H1 (cell line): ENCODE data around the gene MIF4GD. TPM values are rescaled to one million over a fixed set of nuclear protein-coding genes. Genes with fewer than 3 reads are reported as not detected.

Source experiments
- CTCF ChIA-PET: fragments of 300-600 bp; sonication (Branson Sonifier 250); formaldehyde crosslinking; loops from one replicate; lab custom pipeline; 2021; ENCODE audit not compliant: partially characterized antibody; lab: Charles Lee
- POLR2A ChIA-PET: fragments of 300-600 bp; sonication (Branson Sonifier 250); formaldehyde crosslinking; loops from one replicate; lab custom pipeline; 2021; ENCODE audit warnings: inconsistent platforms; ENCODE audit not compliant: partially characterized antibody; lab: Charles Lee
- DNase-seq, 2 experiments: peaks; one replicate each; pipeline versions ENCODE4 v3.0.0 to v3.0.0-alpha.2; 2010 to 2022; ENCODE audit warnings: low spot score in 2 of 2, low read depth in 1 of 2, mixed read lengths in 1 of 2
- FAIRE-seq: peaks from 2 replicates; lab custom pipeline; 2011; peaks lifted over from hg19 to GRCh38; lab: Jason Lieb, UNC
- H2AFZ ChIP-seq: 2 replicates; pipeline ENCODE4 v1.8.1; 2012; ENCODE audit warnings: low read length, inconsistent platforms
- H2AK5ac ChIP-seq: 2 replicates; pipeline ENCODE4 v1.6.1; 2013; ENCODE audit warnings: low read depth, low read length
- H2BK120ac ChIP-seq: replicated peaks from 2 replicates; pipeline ENCODE3; 2013; ENCODE audit warnings: low read depth, low read length, inconsistent platforms
- H2BK12ac ChIP-seq: 2 replicates; pipeline ENCODE4 v1.6.1; 2013; ENCODE audit warnings: low read depth, low read length
- H2BK15ac ChIP-seq: 2 replicates; pipeline ENCODE4 v1.6.1; 2013; ENCODE audit warnings: low read length
- H2BK20ac ChIP-seq: 2 replicates; pipeline ENCODE4 v1.6.1; 2013; ENCODE audit warnings: low read length
- H2BK5ac ChIP-seq: 2 replicates; pipeline ENCODE4 v1.6.1; 2013; ENCODE audit warnings: low read depth, low read length
- H3K14ac ChIP-seq: 2 replicates; pipeline ENCODE4 v1.6.1; 2013; ENCODE audit warnings: inconsistent platforms; ENCODE audit not compliant: insufficient read length
- H3K18ac ChIP-seq: 2 replicates; pipeline ENCODE4 v1.6.1; 2013; ENCODE audit warnings: low read length; ENCODE audit errors: extremely low read depth
- H3K23ac ChIP-seq: 2 replicates; pipeline ENCODE4 v1.6.1; 2013; ENCODE audit warnings: inconsistent platforms; ENCODE audit not compliant: insufficient read length
- H3K23me2 ChIP-seq: 2 replicates; pipeline ENCODE4 v1.6.1; 2013; ENCODE audit warnings: low read depth, low read length
- H3K27ac ChIP-seq: 2 replicates; pipeline ENCODE4 v1.6.1; 2011; ENCODE audit warnings: low read depth, low read length, inconsistent platforms
- H3K27me3 ChIP-seq, 4 experiments: replicated peaks in 1 of 4; 1 replicate in 1 of 4; 2 replicates in 3 of 4; pipeline versions ENCODE4 v1.6.1 to v1.8.1; 2011 to 2013; ENCODE audit warnings: low read length in 3 of 4, mild to moderate bottlenecking in 3 of 4, inconsistent platforms in 2 of 4, mixed read lengths in 2 of 4, moderate library complexity in 1 of 4; ENCODE audit not compliant: control insufficient read depth in 3 of 4, insufficient read depth in 3 of 4; ENCODE audit errors: extremely low read depth in 1 of 4
- H3K36me3 ChIP-seq, 4 experiments: 2 replicates each; pipeline versions ENCODE4 v1.6.1 to v1.8.1; 2011 to 2013; ENCODE audit warnings: mild to moderate bottlenecking in 4 of 4, low read length in 3 of 4, moderate library complexity in 2 of 4, control low read depth in 1 of 4, inconsistent platforms in 1 of 4; ENCODE audit not compliant: insufficient read depth in 4 of 4, control insufficient read depth in 2 of 4
- H3K4ac ChIP-seq: replicated peaks from 2 replicates; pipeline ENCODE3; 2013; ENCODE audit warnings: low read length, low read depth, mixed read lengths, inconsistent platforms; ENCODE audit not compliant: insufficient read length
- H3K4me1 ChIP-seq, 4 experiments: replicated peaks in 1 of 4; 1 replicate in 1 of 4; 2 replicates in 3 of 4; pipeline versions ENCODE4 v1.6.1 to v1.8.1; 2011 to 2013; ENCODE audit warnings: low read length in 3 of 4, inconsistent platforms in 2 of 4, mixed read lengths in 1 of 4; ENCODE audit not compliant: insufficient read depth in 4 of 4, control insufficient read depth in 3 of 4
- H3K4me2 ChIP-seq, 2 experiments: 2 replicates each; pipeline versions ENCODE4 v1.6.1 to v1.8.1; 2011 to 2013; ENCODE audit warnings: low read depth in 2 of 2, low read length in 2 of 2, control low read depth in 1 of 2, inconsistent platforms in 1 of 2, mild to moderate bottlenecking in 1 of 2; ENCODE audit not compliant: insufficient read depth in 1 of 2
- H3K4me3 ChIP-seq, 4 experiments: fragments of 200-600, 300-600 bp in 1 of 4; sonication (generic), shearing (Covaris generic), sonication (Bioruptor Twin) in 1 of 4; 2 replicates each; pipeline versions ENCODE4 v1.5.1 to v1.8.1; 2011 to 2016; ENCODE audit warnings: low read length in 4 of 4, low read depth in 3 of 4, control low read depth in 2 of 4, inconsistent platforms in 2 of 4, mild to moderate bottlenecking in 2 of 4, mixed read lengths in 1 of 4, moderate library complexity in 1 of 4; ENCODE audit not compliant: insufficient read depth in 2 of 4; ENCODE audit errors: extremely low read depth in 1 of 4
- H3K56ac ChIP-seq: replicated peaks from 2 replicates; pipeline ENCODE3; 2013; ENCODE audit warnings: low read depth, mild to moderate bottlenecking, mixed read lengths, low read length, inconsistent platforms; ENCODE audit not compliant: insufficient read length
- H3K79me1 ChIP-seq: 2 replicates; pipeline ENCODE4 v1.6.1; 2013; ENCODE audit warnings: low read depth, low read length, control low read depth
- H3K79me2 ChIP-seq, 2 experiments: 2 replicates each; pipeline versions ENCODE4 v1.6.1 to v1.8.1; 2012 to 2013; ENCODE audit warnings: low read length in 2 of 2, mild to moderate bottlenecking in 2 of 2, inconsistent platforms in 1 of 2; ENCODE audit not compliant: insufficient read depth in 2 of 2, control insufficient read depth in 1 of 2
- H3K9ac ChIP-seq, 4 experiments: replicated peaks in 1 of 4; 1 replicate in 1 of 4; 2 replicates in 3 of 4; pipeline versions ENCODE4 v1.6.1 to v1.8.1; 2011 to 2013; ENCODE audit warnings: low read depth in 3 of 4, low read length in 3 of 4, control low read depth in 2 of 4, mild to moderate bottlenecking in 2 of 4, moderate library complexity in 2 of 4, inconsistent platforms in 1 of 4; ENCODE audit errors: extremely low read depth in 1 of 4
- H3K9me3 ChIP-seq, 2 experiments: 2 replicates each; pipeline versions ENCODE4 v1.6.1 to v1.8.1; 2012 to 2013; ENCODE audit warnings: mild to moderate bottlenecking in 2 of 2, moderate library complexity in 2 of 2, control low read depth in 1 of 2, inconsistent platforms in 1 of 2, low read depth in 1 of 2, low read length in 1 of 2, mixed read lengths in 1 of 2; ENCODE audit not compliant: insufficient read depth in 2 of 2
- H4K20me1 ChIP-seq, 2 experiments: replicated peaks in 1 of 2; 2 replicates each; pipeline versions ENCODE3 to v1.8.1; 2011 to 2013; ENCODE audit warnings: inconsistent platforms in 2 of 2, low read length in 2 of 2, mild to moderate bottlenecking in 1 of 2; ENCODE audit not compliant: insufficient read depth in 2 of 2, control insufficient read depth in 1 of 2
- H4K5ac ChIP-seq: 2 replicates; pipeline ENCODE4 v1.6.1; 2013; ENCODE audit warnings: low read length, low read depth, mixed read lengths, inconsistent platforms; ENCODE audit not compliant: insufficient read length
- H4K8ac ChIP-seq: 2 replicates; pipeline ENCODE4 v1.8.0; 2013; ENCODE audit warnings: mild to moderate bottlenecking, moderate library complexity, low read length, inconsistent platforms; ENCODE audit not compliant: insufficient read depth; ENCODE audit errors: extremely low read depth
- H4K91ac ChIP-seq: replicated peaks from 2 replicates; pipeline ENCODE3; 2013; ENCODE audit warnings: low read length, mixed read lengths, inconsistent platforms; ENCODE audit not compliant: insufficient read length
- CREB1 ChIP-seq: IDR thresholded peaks from 2 replicates; pipeline ENCODE4 v1.6.1; 2012; ENCODE audit warnings: inconsistent platforms
- EGR1 ChIP-seq: IDR thresholded peaks from 2 replicates; pipeline ENCODE4 v1.6.1; 2011; ENCODE audit warnings: low read depth, low read length, borderline replicate concordance
- NRF1 ChIP-seq: IDR thresholded peaks from 2 replicates; pipeline ENCODE4 v1.6.1; 2011; ENCODE audit warnings: mild to moderate bottlenecking, low read depth, low read length, improper control_type of control experiment
- WGBS, 2 experiments: shearing (Covaris generic) in 1 of 2; methylation state at CpG; one replicate each; pipeline versions ENCODE4 v1.1.6 to v1.1.7; 2013 to 2015; ENCODE audit warnings: low lambda C conversion rate in 2 of 2, mixed read lengths in 2 of 2, inconsistent platforms in 1 of 2, low coverage in 1 of 2, missing lambda C conversion rate in 1 of 2; ENCODE audit not compliant: insufficient replicate concordance in 2 of 2, insufficient coverage in 1 of 2, insufficient read length in 1 of 2; ENCODE audit errors: extremely low coverage in 1 of 2, missing lambda C conversion rate in 1 of 2; 5-methylcytosine and 5-hydroxymethylcytosine counted together
- polyA plus RNA-seq, 7 experiments: library from polyadenylated mRNA; depleted of rRNA in 3 of 7; stranded (reverse) in 5 of 7; unstranded in 2 of 7; fragments of >200 nt in 5 of 7; fragments of 200-250 nt in 2 of 7; gene quantifications; 1 replicate in 5 of 7; 2 replicates in 1 of 7; 4 replicates in 1 of 7; pipeline versions ENCODE4 v1.2.1 to v1.2.3, GENCODE V29; 2011 to 2013; ENCODE audit warnings: missing spikeins in 2 of 7, mixed read lengths in 2 of 7
- total RNA-seq: library from RNA; stranded (reverse); fragmentation: NEBNext Ultra II Directional; extraction: Animal tissue kit (Norgen Biotek cat#: 25700); gene quantifications from 2 replicates; pipeline ENCODE4 v1.2.1, GENCODE V29; 2021

MIF4GD gene
- total and polyA plus RNA-seq, 2 of the 8 experiments (the other 6 are each of a cell fraction or from before 2014, with no cell fraction given) = 16.1 to 51.1 TPM

DNA sequence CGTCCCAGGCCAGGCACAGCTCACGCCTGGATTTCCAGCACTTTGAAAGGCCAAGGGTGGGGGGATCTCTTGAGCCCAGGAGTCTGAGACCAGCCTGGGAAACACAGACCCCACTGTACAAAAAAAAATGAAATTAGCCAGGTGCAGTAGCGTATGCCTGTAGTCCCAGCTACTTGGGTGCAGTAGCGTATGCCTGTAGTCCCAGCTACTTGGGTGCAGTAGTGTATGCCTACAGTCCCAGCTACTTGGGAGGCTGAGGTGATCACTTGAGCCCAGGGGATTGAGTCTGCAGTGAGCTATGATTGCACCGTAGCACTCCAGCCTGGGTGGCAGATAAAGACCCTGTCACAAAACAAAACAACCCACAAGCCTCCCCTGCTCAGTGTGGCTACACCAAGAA lies 45.2 kb upstream of the MIF4GD start:
- Histone ChIP-seq H2BK120ac (no peak overlapping the region), H3K14ac (no peak overlapping the region), H2BK15ac (no peak overlapping the region), H3K56ac (no peak overlapping the region), H2BK20ac (no peak overlapping the region), H4K5ac (no peak overlapping the region), H4K20me1 (peaks cover 3 to 7% of the 10 kb centered on the region in 2 experiments), H2AK5ac (no peak overlapping the region), H2BK5ac (no peak overlapping the region; the same call in 1 of the 2 replicates), H4K8ac (no peak overlapping the region), H3K79me1 (no peaks in the 10 kb centered on the region), H3K4me1 (peaks cover 0 to 5% (median 0%) of the 10 kb centered on the region in 4 experiments; a peak in 2 of 7 replicates), H2BK12ac (no peak overlapping the region), H3K9me3 (no peaks in the 10 kb centered on the region), H3K27ac (no peak overlapping the region), H2AFZ (no peak overlapping the region), H3K4ac (no peak overlapping the region), H3K27me3 (no peaks in the 10 kb centered on the region), H3K23me2 (no peaks in the 10 kb centered on the region), H3K18ac (no peak overlapping the region), H3K79me2 (no peaks in the 10 kb centered on the region), H3K4me3 (no peak overlapping the region), H3K23ac (no peak overlapping the region), H3K36me3 (peaks cover 3 to 14% (median 9%) of the 10 kb centered on the region in 4 experiments; a peak in 5 of 8 replicates), H4K91ac (no peak overlapping the region), H3K4me2 (no peak overlapping the region), H3K9ac (no peak overlapping the region)
- no peak for FAIRE-seq
- ChIA-PET CTCF (interaction anchor here (0.6 to 2.8 kb wide), 12 partner anchors 11 to 173 kb away, joined by 3 to 9 read pairs (median 4); partner anchors contain the start of gene SLC25A19), POLR2A (interaction anchor here (0.6 to 1.6 kb wide), 8 partner anchors 11 to 1275 kb away, joined by 3 to 5 read pairs (median 3); no protein-coding TSS in a partner anchor)
- TF ChIP-seq NRF1 = no peak
- no peak for TF ChIP-seq EGR1
- no peak for TF ChIP-seq CREB1
- no peak for DNase-seq
- 87% methylated on average over 5 of the region's 5 CpGs; no CpG with 5 or more reads in 1 of the 2 experiments for WGBS, 2 experiments
